GM19023 (cell line): ENCODE results near the gene CPNE9.

Experiments
- ATAC-seq: cut with Tn5 transposase; IDR thresholded peaks from one replicate; pipeline ENCODE4 v1.9.1; 2021; ENCODE audit warnings: mild to moderate bottlenecking, moderate library complexity; ENCODE audit not compliant: unreplicated experiment

The CPNE9 gene

DNA sequence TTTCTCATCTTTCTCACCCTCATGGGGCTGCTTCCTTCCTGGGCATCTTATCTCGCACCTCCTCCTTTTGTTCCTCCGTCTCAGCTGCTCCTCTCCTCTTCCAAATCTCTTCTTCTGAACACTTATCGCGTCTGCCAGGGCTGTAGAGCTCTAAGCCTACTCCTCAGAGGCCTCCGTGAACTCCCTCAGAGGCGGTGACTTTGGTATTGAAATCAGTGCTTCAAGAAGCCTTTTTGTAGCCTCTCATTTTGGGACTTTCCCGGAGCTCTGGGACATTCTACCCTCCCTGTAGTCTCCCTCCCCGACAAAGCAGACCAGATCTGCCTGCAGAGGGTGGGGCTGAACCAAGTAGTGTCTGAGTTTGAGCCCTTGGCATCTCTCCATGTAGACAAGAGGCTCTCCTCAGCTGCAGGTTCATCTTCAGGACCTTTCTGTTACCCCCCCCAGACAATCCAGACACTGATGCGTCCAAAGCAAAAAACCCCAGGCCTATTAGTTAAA is 17.5 kb upstream of the CPNE9 start:
- ATAC-seq = no peak

DNA sequence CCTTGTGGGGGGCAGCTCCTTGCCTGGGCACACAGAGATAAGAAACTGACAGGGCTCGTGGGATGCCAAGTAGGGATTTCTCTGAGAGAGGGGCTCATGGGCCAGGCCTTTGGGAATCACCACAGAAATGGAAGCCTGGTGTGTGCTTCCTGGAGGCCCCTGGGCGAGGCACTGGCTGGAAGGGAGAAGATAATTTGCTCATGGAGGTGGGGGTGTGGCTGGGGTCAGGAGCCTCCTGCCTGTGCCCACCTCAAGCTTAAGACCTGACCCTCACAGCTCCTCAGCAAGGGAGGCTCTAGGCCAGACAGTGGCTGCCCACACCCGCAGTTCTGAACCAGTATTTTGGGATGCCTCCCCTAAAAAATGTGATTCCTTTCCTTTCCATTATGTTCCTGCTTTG is 16.9 kb upstream of the CPNE9 start:
- no peak for ATAC-seq

DNA sequence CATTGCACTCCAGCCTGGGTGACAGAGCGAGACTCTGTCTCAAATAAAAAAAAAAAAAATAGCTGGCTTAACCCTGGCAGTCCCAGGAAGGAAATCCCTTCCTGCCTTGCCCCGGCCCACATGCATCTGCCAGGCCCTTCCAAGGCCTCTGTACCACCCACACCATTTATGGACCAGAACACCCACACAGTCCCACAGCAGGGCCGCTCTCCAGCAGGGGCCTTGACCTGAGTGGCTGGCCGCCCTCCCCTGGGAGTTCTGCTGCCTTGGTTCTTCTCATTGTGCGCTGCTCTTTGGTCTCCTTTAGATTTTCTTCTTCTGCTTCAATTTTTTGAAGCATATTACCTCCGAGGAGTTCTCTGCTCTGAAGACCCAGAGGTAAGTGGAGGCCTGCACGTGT is 16.1 kb upstream of the CPNE9 start:
- ATAC-seq = no peak

DNA sequence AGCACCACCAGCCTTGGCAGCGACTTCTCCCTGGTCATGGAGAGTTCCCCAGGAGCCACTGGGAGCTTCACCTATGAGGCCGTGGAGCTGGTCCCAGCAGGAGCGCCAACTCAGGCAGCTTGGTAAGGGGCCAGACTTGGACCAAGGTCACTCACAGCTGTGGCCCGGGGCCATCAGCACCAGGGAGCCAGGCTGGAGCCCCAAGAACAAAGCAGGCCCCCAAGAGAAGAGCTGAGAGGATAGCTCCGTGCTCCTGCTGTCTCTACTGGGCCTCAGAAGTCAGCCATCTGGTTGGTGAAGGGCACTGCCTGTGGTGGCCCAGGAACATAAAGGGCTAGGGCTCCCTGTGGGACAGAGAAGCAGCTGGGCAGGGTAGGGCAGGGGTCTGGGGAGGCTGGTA is 14.7 kb upstream of the CPNE9 start:
- ATAC-seq = no peak

DNA sequence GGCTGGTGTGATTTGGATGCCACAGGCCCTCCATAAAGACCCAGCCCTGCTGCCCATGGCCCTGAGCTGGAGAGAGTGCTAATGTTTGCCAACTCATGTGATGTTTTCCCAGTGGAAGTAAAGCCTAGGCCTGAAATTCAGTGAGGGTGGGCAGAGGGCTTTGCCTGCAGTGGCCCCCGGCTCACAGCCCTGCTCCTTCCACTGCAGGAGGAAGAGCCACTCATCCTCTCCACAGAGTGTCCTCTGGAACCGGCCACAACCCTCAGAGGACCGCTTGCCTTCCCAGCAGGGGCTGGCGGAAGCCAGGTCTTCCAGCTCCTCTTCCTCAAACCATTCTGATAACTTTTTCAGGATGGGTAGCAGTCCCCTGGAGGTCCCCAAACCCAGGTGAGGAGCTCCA is 13.9 kb upstream of the CPNE9 start:
- no peak for ATAC-seq

DNA sequence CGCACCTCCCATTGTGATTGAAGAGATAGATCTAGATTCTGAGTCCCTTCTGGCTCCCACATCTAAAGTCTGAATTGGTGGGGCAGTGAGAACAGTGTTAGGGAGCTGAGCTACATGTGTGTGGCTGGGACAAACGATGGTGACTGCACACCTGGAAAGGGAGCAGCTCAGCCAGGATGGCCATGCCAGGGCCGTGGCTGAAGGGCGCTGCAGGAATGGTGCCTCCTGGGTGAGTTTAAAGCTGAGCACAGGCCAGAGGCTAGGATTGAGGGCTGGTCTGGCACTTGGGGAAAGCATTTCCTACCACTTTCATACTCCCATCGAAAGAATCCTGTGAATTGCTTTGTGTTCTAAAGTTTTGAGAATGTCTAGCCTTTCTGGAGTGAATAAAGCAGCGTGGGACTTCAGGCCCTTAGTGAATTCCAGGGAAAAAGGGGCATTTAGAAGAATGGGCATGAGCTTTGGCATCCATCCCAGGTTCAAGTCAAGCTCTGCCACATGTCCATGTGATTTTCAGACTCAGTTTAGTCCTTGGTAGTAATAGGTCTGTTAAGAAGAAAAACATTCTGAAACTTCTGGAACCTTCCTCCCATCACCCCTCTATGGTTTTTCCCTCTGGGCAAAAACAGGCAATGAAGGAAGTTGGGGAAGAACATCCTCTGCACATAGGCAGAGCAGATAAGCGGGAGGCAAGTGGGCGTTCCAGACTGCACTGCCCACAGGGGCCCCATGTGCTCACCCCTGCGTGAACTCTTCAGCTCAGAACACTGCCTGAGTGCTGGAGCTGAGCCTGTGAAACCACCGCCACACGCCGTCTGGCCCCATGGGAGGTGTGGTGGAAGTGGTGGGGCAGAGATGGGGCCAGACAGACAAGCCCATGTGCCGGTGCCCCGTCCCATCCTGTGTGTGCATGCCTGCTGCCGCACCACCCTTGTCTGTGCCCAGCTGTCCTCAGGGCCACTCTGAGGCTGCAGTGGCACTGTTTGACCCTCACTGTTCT is 12.9 kb upstream of the CPNE9 start:
- ATAC-seq = peak; percentile 93

DNA sequence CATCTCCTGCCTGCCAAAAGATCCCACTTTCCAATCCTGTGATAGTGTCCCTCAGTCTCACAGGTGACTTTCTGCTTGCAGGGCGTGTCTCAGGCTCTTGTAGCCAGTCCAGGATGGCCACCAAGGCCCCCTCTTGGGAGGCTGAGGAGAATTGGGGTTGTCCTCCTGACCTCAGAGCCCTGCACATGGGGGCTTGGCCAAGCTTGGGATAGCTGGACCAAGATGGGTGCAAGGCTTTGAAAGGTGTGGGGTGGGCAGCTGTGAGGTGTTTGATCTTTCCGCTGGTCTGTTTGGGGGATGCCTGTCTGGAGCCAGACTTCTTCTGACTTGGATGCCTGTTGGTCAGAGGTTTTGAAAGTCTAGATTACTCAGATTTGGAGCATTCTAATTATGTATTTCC is 12.0 kb upstream of the CPNE9 start:
- ATAC-seq = no peak

DNA sequence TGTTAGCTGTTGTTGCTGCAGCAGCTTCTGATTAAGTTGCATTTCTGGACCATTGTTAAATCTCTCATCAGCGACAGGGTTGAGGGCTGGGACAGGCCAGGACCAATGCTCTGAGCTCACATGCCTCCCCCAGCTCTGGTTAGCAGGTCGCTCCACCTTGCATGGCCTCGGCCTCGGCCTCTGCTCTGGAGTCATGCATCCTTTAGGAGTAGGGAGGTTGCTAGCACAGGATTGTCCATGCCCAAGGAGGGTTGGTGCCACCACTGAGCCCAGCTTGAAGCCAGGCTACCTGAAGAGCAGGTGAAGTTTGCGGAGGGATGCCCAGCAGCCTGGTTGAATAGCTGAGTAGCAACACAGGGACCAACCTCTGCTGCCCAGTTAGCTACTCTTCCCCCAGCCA is 11.2 kb upstream of the CPNE9 start:
- no peak for ATAC-seq

DNA sequence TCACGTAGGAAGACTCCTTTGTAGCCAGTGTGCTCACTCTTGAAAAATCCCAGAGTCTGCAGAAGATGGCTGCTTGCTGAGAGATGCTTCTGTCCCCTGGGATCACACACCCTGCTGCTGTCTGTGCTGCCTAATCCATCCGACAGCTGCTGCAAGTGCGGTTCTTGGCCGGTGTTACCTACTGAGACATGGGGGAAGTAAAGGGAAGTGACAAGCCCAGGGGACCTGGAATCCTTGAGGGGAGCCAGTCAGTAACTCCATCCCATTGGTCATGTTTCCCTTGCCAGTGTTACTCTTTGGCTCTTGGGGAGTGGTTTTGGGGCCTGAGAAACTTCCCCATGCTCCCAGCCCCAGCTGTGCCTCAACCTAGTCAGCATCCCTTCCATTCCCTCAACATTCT is 8.3 kb upstream of the CPNE9 start:
- ATAC-seq = no peak

DNA sequence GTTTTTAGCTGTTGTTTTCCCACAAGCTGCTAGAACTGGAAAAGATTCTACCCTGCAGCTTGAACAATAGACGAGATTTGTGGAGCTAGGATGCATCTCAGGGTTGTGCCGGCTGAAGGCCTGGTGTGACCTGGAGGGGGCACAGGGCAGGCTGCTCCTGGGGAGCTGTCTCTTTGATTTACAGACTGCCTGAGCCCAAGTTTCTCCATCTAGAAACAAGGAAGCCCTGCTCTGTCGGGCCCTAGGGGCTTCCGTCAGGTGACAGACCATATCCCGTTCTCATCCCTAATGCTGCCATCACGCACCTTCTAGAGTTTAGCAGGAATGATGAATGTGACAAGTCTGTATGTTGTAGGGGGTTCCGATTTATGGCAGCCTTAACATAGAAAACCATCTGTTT is 7.9 kb upstream of the CPNE9 start:
- no peak for ATAC-seq

DNA sequence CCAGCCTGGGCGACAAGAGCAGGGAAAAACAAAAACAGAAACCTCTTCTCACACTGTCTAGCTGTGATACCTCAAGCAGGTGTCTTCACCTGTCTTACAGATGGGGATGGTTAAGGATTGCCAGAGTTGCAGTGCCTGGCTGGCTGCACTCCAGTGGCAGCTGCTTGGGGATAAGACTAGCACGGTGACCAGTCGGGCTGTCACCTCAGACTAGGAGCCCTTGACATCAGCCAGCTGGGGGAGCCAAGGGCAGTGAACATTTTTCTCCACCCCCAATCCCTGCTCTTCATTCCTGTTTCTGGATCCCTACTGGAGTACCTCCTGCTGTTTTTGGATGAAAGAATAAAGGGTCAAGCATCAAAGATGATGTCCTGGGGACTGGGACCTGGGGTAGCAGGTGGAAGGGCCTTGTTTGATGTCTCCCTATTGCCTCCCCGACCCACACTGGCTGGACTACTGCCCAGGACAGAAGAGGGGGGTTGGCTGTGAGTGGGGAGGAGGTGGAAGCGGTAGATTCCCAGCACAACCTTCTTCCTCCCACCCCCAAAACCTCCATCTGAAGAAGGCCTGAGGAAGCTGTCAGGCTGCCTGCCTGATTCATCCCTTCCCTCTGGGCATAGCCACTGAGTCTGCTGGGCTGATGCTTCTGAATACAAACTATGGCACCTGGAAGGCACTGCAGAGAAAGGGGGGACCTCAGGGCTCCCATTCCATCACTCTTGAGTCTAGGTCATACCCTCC is 7.0 kb upstream of the CPNE9 start:
- ATAC-seq = no peak

DNA sequence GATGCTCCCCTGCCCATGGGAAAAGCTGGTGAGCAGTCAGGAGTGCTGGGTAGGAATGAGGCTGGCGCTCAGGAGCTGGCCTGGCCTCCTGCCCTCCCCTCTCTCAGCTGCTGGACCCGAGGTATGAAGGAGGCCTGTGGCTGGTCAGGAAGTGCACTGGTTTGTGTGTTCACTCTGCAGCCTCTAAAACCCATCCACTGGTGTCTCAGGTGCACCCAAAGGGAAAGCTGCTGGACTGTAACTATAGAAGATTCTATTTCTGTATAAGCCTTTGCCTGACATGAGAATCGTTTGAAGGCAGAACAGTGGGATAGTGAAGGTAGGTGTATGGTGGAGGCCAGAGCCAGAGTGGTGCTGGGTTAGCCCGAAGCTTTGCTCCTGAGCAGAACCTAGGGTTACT is 5.7 kb upstream of the CPNE9 start:
- ATAC-seq = no peak

DNA sequence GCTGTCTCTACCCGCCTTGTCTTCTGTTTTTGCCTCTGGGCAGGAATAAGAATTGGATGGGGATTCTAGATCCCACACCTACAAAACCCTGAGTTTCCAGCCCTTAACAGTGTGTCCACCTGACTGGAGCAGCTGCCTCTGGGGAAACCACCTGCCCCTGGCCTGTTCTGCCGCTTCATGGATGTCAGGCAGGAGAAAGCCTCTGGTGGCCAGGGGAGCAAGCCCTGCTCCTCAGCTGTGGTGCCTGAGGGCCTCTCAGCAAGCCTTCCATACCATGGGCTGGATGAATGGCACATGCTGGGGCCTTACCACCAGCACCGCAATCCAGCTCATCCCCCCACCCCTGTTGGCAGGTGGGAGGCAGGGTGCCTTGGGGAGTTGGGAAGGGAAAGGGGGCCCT is 5.3 kb upstream of the CPNE9 start:
- ATAC-seq = no peak

DNA sequence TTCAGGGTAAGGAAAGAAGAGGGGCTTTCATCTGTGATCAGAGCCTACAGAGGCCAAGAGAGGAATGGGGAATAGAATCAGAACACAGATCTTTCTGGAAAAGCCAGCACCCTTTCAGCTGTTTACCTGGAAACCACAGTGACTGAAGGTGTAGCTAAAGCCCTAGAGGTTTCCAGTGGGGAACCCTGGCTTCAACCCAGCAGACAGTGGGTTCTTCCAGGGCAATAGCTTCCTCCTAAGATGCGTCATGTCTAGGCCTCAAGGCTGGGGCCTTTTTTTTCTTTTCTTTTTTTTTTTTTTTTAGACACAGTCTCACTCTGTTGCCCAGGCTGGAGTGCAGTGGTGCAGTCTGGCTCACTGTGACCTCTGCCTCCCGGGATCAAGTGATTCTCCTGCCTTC is 3.1 kb upstream of the CPNE9 start:
- ATAC-seq = no peak

DNA sequence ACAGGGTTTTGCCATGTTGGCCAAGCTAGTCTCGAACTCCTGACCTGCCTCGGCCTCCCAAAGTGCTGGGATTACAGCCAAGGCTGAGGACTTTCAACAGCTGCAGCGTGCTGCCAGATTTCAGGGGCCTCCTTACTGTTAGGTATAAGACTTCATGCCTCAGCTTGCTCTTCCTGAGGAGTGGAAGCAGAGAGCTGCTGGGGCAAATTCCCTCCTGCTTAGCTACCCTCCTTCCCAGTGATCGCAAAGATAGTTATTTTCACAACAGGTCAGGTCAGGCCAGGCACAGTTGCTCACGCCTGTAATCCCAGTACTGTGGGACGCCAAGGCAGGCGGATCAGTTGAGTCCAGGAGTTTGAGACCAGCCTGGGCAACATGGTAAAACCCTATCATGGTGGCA is 2.6 kb upstream of the CPNE9 start:
- no peak for ATAC-seq

DNA sequence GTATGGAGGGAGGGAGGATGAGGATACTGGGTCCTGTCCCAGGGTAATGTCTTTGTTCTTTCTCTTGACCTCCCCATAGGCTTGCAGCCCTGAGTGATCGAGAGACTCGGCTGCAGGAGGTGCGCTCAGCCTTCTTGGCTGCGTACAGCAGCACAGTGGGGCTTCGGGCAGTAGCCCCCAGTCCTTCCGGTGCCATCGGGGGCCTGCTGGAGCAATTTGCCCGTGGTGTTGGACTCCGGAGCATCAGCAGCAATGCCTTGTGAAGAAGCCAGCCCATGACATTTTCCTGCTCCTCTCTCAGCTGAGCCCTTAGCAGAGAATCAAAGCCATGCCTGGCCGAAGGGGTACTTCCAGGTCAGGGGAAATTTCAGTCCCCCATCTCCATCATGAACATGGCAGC is 1.9 kb upstream of the CPNE9 start:
- ATAC-seq = no peak

DNA sequence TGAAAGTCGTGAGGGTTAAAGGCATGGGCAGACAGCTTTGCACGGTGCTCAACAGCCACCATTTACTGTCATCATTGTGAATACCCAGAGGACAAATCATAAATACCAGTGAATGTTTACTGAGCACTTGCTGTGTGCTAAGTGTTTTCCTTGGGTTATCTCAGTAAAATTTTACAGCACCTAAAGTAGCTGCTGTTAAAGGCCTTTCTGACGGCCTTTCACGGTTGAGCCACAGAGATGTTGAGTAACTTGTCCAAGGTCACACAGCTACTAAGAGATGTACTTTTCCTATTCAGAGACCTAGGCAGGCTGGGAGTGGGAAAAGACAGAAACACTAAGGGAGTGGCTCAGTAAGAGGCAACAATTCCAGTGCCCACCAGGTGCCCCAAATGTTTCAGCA is 393 bp upstream of the CPNE9 start:
- ATAC-seq = no peak

DNA sequence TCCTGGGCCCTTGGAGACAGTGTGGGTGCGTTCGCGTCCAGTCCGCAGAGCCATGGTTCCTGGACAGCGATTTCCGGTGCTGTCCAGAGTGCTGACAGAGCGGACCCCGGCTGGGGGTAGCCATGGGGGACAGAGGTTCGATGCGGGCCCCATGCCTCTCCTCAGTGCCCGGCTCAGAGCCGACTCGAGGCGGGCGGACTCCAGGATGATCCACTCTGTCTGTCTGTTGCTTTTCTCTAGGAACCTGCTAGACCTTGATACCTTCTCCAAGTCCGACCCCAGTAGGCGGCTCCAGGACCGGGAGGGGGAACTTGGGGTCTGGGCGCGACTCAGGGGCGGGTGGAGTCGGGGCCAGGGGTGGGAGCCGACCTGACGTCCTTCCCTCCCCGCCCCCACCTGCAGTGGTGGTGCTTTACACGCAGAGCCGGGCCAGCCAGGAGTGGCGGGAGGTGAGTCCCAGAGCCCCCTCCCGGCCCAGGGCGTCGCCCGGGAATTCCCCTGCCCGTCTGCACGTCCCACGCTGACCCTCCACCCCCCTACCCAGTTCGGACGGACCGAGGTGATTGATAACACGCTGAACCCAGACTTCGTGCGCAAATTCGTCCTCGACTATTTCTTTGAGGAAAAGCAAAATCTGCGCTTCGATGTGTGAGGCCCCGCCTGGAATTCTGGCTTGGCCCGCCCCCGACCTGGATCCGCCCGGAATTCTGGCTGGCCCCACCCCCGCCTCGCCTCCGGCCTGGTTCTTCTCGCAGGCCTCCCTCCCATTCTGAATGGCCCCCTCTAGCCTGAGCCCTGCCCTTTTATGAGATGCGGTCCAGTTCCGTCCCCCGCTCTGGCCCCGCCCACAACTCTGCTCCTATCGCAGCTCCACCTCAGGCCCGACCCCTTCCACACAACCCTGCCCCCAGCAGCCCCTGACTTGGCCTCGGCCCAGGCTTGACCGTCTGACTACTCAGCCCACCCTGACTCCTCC is 1.0 kb downstream of the CPNE9 start:
- no peak for ATAC-seq

DNA sequence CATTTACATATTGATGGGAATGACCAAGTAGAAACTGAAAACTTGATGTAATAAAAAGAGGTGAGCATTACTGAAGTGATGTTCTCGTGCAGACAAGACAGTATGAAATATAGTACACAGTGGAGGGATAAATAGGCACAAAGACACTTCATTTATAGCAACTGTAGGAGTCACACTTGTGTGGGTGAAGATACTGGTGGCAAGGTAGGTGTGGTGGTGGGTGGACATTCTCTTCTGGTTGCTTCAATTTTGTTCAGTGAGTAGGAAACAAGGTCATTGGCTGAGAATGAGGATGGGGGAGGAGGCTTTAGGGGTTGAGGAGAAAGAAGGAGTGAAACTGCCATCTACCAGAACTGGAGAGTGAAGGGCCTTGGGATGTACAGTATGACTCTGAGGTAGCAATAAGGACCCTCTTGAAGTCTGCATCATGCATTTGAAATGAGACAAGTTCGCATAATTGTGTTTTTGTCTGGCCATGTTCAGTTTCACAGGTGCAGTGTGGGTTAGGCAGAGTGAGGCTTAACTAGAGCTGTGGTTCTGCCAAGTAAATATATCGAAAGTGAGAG is 6.6 kb downstream of the CPNE9 start:
- ATAC-seq = no peak

DNA sequence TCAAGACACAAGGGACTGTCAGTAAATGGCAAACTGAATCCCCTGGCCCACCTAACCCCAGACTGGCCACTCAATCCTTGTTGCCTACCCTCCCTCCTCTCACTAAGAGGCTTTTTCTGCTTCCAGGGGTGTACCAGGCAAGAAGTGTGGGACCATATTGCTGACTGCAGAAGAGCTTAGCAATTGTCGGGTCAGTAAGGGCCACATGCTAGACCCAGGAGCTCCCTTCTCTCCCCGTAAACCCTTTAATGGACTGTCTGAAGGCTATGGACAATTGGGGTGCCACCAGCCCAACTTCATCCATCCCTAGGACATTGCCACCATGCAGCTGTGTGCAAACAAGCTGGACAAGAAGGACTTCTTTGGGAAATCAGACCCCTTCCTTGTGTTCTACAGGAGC is 8.8 kb downstream of the CPNE9 start:
- ATAC-seq = no peak

DNA sequence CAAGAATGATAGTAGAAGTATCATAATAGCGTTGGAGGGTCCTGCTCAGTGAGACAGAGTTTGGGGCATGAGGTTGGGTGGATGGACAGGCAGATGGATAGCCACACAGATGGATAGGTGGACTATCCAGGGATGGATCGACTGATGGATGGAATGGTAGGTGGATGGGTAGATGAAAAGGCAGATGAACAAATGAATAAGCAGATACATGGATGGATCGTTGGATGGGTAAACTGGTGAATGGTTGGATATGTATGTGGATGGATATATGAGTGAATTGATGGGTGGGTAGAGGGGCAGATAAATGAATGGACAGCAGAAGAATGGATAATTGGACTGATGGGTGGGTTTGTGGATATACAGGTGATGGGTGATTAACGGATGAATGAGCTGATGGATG is 9.5 kb downstream of the CPNE9 start:
- no peak for ATAC-seq
